Activated naive CD8-positive, alpha-beta T cell (primary cell): ENCODE data around the gene INCENP.

Experiments used
- H3K27ac Mint-ChIP-seq: one replicate; pipeline ENCODE4 v1.8.0; 2021; ENCODE audit warnings: mixed read lengths
- H3K27me3 Mint-ChIP-seq: one replicate; pipeline ENCODE4 v1.8.0; 2021; ENCODE audit warnings: mixed read lengths
- H3K36me3 Mint-ChIP-seq: one replicate; pipeline ENCODE4 v1.8.0; 2021; ENCODE audit warnings: mixed read lengths
- H3K4me1 Mint-ChIP-seq: one replicate; pipeline ENCODE4 v1.8.0; 2021; ENCODE audit warnings: low read depth, mixed read lengths
- H3K4me3 Mint-ChIP-seq: one replicate; pipeline ENCODE4 v1.8.0; 2021; ENCODE audit warnings: mild to moderate bottlenecking, mixed read lengths
- H3K9me3 Mint-ChIP-seq: one replicate; pipeline ENCODE4 v1.8.0; 2021; ENCODE audit warnings: low read depth, mixed read lengths

The INCENP gene

DNA sequence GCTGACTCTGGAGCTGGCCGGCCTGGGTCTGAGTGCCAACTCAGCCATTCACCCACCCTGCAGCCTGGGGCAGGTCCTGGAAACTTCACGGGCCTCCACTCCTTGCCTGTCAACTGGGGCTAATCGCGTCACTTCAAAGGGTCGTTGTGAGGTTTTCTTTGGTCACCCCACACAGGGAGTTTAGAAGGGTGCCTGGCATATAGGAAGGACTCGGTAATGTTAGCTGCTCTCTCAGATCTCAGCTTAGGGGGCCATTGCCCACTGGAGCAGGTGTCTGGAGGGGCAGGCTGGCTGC, 7.3 kb downstream of the INCENP start:
- no peaks in the 10 kb centered on the region for H3K27me3 Mint-ChIP-seq
- H3K4me3 Mint-ChIP-seq = no peak overlapping the region
- H3K36me3 Mint-ChIP-seq = peaks cover 2% of the 10 kb centered on the region
- H3K9me3 Mint-ChIP-seq = no peaks in the 10 kb centered on the region
- peaks cover 4% of the 10 kb centered on the region for H3K4me1 Mint-ChIP-seq
- H3K27ac Mint-ChIP-seq = no peak overlapping the region

DNA sequence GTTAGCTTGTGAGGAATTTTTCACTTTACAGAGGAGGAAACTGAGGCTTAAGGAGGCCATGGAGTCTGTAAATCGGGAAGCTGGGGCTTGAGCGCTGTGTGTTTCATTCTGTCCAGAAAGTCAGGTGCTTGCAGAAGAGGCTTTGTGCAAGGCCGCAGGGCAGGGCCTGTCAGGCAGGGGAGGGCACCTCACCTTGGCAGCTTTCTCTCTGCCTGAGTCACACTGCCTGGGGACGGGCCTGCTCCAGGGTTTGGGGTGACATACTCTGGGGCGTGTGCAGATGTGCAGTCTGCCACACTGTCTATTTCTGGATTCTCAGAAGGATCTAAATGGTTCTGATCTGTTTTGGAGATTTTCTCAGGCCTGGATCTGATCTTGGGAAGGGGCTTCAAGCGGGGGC, 8.4 kb downstream of the INCENP start:
- Mint-ChIP-seq H3K27ac (no peak overlapping the region), H3K9me3 (no peaks in the 10 kb centered on the region), H3K4me1 (peaks cover 3% of the 10 kb centered on the region), H3K27me3 (no peaks in the 10 kb centered on the region), H3K4me3 (no peak overlapping the region), H3K36me3 (peaks cover 2% of the 10 kb centered on the region)

DNA sequence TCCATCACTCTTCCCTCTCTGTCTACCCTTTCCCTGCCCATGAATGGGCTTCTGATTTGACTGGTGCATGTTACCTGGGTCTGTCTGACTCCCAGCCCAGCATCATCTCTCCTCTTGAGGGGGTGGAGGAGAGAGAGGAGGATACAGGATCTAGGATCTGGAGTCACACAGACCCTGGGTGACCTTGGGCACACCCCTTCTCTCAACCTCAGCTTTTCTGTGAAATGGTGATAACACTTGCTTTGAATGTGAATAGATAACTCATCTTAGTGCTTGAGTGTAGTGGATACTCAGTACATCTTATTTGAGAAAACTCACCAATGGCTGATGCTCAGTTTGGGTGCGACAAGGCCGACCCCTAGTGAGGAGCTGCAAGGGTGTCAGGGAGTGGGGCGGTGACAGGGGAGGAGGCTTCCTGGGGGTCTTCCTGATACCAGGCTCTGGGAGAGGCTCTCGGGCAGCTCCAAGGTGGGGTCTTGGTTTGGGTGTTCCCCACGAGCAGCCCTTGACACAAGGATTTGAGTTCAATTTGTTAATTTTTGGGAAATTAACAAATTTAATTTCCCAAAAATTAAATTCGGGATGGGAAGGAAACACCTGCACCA, 9.0 kb downstream of the INCENP start:
- Mint-ChIP-seq H3K27ac (peak overlapping the region; percentile 34), H3K36me3 (peaks cover 2% of the 10 kb centered on the region), H3K9me3 (no peaks in the 10 kb centered on the region)

DNA sequence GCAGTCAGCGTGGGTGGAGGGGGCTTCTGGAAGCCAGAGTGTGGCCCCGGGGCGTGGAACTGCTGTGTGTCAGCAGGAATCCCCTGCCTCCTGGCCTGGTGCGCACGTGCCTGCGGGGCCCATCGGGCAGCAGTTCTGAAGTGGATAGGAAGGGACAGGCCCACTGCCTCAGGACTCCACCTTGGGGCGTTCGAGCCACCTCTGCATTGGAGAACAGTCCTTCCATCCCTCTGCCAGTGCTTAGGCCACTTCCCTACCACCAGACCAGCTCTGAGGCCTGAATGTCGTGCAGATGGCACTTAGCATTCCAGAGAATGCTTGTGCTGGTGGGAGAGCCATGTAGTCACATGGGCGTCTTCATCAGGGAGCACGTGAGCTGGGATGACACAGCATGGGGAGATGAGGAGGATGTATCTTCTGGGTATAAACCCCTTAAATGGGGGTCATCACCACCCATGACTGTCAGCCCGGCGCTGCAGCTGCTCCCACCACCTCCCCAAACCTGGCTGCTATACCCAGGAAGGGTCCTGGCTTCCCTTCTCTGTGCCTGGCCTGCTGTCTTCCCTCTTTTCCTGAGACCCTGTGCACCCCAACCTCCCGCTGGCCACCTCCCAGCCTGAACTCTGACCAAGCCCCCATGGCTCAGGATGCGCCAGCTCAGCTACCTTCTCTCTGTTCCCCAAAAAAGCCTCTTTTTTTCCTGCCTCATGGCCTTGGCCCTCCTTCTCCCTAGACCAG, 9.7 kb downstream of the INCENP start:
- Mint-ChIP-seq H3K36me3 (peaks cover 2% of the 10 kb centered on the region), H3K27me3 (no peaks in the 10 kb centered on the region), H3K4me3 (no peak overlapping the region), H3K9me3 (no peaks in the 10 kb centered on the region), H3K4me1 (peaks cover 3% of the 10 kb centered on the region), H3K27ac (no peak overlapping the region)

More for the DNA sequence above, 9.0 kb downstream of the INCENP start:
- H3K4me3 Mint-ChIP-seq = no peak overlapping the region
- H3K4me1 Mint-ChIP-seq = peaks cover 3% of the 10 kb centered on the region
- no peaks in the 10 kb centered on the region for H3K27me3 Mint-ChIP-seq

DNA sequence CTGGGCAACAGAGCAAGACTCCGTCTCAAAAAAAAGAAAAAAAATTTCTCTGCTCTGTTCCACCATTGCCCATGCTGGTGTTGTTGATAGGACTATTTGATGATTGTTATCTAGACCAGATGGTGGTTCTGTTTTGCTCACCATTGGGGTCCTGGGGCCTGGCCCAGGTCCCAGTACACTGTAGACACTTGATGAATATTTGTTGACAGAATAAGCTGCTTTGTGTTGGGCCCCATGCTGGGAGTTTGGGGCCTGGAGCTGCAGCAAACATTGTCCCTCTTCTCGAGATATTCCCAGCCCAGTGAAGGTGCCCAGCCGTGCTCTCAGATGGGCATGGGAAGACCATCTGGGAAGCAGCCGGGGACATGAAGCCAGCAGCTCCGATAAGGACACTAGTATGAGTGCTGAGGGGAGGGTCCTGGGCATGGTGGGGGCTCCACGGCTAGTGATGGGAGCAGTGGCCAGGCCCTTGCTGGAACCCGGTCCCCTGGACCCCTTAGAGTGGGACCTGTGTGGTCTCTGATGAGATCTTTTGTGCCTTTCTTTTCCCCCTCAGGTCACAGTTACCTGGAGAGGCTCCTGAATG, 13.6 kb downstream of the INCENP start:
- H3K27ac Mint-ChIP-seq = no peak overlapping the region

DNA sequence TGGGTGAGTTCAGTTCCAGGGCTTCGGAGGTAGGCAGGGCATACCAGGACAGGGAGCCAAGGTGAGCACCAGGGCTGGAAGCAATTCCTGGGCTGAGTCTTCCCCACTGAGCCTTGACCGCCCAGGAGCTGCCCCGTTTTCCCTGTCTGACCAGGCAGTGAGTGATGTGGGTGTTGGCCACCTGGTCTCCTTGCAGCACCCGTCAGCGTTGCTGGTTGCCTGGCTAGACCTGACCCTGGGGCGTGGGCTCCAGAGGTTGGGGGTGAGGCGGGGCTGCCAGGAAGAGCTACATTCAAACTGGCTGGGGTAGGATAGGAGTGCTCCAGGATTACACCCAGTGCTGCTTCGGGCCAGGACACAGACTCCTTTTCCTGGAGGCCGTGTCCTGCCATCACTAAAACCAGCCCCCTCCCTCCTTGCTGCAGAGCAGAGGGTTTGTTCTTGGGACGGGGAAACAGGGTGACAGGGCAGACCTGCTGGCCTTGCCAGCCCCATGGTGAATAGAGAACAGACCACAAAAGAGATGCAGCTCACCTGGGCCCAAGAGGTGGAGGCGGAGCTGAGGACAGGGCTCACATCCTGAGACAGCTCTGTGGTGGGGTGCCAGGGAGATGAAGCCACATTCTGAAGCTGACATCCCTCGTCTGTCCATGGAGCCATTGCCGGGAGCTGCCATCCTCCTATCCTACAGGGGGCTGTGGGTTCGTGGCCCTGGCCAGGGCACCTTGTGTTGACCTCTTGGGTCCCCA, 14.2 kb downstream of the INCENP start:
- no peak overlapping the region for H3K4me3 Mint-ChIP-seq
- no peaks in the 10 kb centered on the region for H3K27me3 Mint-ChIP-seq
- no peaks in the 10 kb centered on the region for H3K9me3 Mint-ChIP-seq
- no peaks in the 10 kb centered on the region for H3K36me3 Mint-ChIP-seq
- H3K4me1 Mint-ChIP-seq = no peaks in the 10 kb centered on the region
- no peak overlapping the region for H3K27ac Mint-ChIP-seq

More for the DNA sequence above, 13.6 kb downstream of the INCENP start:
- Mint-ChIP-seq H3K36me3 (no peaks in the 10 kb centered on the region), H3K4me3 (no peak overlapping the region), H3K27me3 (no peaks in the 10 kb centered on the region), H3K9me3 (no peaks in the 10 kb centered on the region), H3K4me1 (no peaks in the 10 kb centered on the region)

DNA sequence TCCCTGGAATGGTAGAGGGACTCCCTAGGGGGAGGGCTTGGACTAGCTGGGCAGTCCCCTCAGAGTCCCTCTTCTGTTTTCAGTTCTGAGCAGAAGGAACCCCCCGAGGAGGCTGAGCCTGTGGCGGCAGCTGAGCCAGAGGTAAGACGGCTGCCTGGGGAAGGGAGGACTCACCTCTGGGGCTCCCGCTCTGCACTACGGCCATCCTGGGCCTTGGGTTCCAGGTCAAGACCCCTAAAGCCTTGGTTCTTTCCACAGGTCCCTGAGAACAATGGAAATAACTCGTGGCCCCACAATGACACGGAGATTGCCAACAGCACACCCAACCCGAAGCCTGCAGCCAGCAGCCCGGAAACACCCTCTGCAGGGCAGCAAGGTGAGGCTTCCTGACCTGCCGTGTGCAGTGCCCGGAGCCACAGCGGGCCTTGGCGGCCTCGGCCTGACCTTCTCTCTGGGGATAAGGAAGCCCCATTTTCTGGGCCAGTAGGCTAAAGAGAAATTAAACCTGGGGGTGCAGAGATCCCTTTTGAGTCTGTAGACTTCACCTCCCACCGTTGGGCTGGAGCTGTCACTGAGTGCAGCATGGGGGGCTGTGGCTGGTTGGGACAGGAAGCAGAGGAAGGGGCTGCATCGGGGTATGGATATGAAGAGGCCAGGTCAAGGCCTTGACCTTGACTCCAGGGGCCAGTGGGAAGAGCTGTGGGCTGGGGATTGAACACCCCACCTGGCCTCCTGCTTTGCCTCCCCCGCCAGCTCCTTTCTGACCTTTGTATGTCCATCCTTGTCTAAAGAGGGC, 15.0 kb downstream of the INCENP start:
- no peak overlapping the region for H3K4me3 Mint-ChIP-seq
- H3K36me3 Mint-ChIP-seq = no peaks in the 10 kb centered on the region
- H3K4me1 Mint-ChIP-seq = no peaks in the 10 kb centered on the region
- H3K27ac Mint-ChIP-seq = no peak overlapping the region
- no peaks in the 10 kb centered on the region for H3K9me3 Mint-ChIP-seq
- H3K27me3 Mint-ChIP-seq = no peaks in the 10 kb centered on the region

DNA sequence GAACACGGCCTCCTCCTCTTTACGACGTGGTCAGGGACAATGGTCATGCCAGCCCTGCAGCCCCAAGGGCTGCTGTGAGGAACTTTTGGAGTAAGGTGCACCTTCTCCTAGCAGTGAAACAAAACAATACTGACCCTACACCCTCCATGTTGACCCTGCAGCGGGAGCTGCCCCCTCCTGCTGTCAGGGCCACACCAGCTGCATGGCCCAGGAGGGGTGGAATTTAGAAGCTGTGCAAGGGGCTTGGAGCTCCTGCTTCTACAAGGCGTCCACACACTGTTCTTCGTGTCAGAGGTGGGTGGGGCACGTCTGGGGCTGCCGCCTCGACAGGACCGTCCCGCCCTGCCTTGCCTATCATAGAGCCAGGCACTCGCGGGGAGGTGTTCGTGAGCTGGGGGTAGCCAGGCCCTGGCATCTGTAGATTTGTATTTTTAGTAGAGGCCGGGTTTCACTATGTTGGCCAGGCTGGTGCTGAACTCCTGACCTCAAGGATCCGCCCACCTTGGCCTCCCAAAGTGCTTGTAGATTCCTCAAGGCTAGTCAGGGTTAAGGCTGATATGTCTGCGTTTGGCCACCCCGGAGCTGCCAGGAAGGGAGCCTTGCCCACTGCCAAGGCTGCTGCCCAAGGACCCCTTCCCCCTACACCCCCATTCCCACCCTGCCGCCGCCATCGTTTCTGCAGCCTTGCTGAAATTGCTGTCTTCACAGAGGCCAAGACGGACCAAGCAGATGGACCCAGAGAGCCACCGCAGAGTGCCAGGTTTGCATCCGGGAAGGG, 15.9 kb downstream of the INCENP start:
- Mint-ChIP-seq H3K9me3 (no peaks in the 10 kb centered on the region), H3K27ac (no peak overlapping the region), H3K36me3 (no peaks in the 10 kb centered on the region), H3K4me3 (no peak overlapping the region), H3K4me1 (no peaks in the 10 kb centered on the region), H3K27me3 (no peaks in the 10 kb centered on the region)

DNA sequence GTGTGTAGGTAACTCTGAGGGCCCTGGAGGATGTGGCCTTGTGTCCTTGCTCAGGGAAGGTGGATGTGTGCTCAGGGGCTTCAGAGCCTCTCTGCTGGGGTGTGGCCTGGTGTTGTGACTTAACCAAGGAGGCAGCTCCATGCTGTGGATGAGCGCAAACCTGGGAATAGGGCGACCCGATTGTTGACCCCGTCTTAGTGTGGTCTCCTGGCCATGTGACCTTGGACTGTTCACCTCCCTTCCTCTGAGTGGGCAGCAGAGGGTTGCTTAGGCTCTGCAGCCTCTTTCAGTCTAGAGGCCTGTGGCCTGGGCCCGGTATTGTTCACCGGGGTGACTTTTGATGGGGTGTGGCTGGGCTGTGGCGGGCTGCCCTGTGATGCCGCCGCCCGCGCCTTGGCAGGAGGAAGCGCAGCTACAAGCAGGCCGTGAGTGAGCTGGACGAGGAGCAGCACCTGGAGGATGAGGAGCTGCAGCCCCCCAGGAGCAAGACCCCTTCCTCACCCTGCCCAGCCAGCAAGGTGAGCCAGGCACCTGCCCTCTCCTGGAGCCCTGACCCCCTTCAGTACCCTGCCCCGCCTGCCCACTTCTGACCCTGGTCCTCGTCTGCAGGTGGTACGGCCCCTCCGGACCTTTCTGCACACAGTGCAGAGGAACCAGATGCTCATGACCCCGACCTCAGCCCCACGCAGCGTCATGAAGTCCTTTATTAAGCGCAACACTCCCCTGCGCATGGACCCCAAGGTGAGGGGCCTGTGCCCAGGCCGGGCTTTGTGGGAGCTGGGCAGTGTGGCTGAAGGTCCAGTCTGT, 16.7 kb downstream of the INCENP start:
- Mint-ChIP-seq H3K27ac (no peak overlapping the region), H3K9me3 (no peaks in the 10 kb centered on the region), H3K27me3 (no peaks in the 10 kb centered on the region), H3K4me1 (no peaks in the 10 kb centered on the region), H3K4me3 (no peak overlapping the region), H3K36me3 (no peaks in the 10 kb centered on the region)

DNA sequence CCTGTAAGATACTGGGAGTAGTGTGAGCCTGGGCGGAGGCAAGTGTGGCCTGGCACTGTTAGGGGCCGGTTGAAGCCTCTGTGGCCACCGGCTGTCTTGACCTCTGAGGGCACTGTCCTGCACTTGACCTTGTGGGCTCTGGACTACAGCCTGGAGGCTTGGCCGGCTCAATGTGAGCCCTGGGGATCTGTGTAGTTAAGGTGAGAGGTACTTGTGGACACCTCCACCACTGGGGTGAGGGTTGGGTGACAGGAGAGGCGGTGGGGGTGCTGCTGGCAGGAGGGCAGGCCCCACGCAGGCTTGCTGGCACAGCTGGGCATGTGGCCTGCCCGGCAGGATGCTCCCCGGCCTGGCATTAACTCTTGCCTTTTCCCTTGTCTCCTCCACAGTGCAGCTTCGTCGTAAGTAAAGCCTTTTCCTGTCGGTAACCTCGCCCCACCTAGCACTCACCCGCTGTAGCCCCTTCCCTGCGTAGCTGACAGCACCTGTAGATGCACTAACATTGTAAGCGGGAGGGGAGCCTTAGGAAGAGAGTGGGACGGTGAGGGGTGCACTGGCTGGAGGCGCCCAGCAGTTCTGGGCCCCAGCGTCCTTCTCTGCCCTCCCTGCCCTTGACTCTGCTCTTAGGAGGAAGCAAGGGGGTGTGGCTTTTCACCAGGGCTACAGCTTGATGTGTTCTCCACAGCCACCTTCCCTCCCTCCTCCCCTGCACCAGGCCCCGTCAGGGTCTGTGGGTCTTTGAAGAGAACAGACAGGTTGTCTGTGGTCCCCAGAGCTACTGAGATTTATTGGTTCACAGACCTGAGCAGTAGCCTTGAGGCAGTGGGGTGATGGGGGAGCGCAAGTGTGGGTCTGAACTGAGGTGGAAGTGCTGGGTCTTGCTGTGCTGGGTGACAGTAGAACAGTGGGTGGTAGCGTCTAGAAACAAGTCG, 17.6 kb downstream of the INCENP start:
- H3K36me3 Mint-ChIP-seq = no peaks in the 10 kb centered on the region
- H3K4me1 Mint-ChIP-seq = no peaks in the 10 kb centered on the region
- no peaks in the 10 kb centered on the region for H3K27me3 Mint-ChIP-seq
- no peak overlapping the region for H3K4me3 Mint-ChIP-seq
- no peaks in the 10 kb centered on the region for H3K9me3 Mint-ChIP-seq
- H3K27ac Mint-ChIP-seq = no peak overlapping the region

DNA sequence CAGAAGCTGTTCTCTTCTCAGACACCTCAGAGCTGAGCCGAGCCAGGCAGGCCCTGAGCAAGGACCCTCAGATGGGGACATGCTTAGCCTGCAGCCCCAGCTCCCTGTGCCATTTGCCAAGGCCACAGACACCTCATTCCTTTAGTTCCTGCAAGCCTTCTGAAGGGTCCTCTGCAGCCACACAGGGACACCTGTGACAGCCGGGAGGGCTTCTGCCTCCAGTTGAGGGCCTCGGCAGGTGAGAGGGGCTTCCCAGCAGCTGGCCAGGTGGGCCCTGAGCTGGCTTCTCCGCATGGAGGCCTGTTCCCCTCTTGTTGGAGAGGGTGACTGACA, 18.2 kb downstream of the INCENP start:
- H3K36me3 Mint-ChIP-seq = no peaks in the 10 kb centered on the region

DNA sequence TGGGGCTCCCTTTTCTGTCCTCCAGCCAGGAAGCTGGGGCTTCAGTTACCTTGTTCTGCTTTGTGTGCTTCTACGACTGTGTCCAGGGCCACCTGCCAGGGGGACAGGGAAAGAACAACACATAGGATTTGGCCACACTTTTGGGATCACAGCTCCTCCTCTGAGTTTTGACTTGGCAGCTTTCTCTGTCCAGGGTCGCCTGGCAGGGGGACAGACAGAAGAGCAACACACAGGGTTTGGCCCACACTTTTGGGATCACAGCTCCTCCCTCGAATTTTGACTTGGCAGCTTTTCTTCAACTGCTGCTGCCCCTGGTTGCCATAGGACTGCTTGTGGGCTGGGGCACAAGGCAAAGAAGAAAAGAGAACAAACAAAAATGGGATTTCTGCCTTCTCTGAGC, 19.1 kb downstream of the INCENP start:
- Mint-ChIP-seq H3K36me3 (no peaks in the 10 kb centered on the region), H3K27me3 (no peaks in the 10 kb centered on the region), H3K4me1 (no peaks in the 10 kb centered on the region), H3K9me3 (no peaks in the 10 kb centered on the region), H3K4me3 (no peak overlapping the region), H3K27ac (no peak overlapping the region)

More for the DNA sequence above, 18.2 kb downstream of the INCENP start:
- Mint-ChIP-seq H3K27me3 (no peaks in the 10 kb centered on the region), H3K9me3 (no peaks in the 10 kb centered on the region), H3K4me3 (no peak overlapping the region), H3K4me1 (no peaks in the 10 kb centered on the region), H3K27ac (no peak overlapping the region)

DNA sequence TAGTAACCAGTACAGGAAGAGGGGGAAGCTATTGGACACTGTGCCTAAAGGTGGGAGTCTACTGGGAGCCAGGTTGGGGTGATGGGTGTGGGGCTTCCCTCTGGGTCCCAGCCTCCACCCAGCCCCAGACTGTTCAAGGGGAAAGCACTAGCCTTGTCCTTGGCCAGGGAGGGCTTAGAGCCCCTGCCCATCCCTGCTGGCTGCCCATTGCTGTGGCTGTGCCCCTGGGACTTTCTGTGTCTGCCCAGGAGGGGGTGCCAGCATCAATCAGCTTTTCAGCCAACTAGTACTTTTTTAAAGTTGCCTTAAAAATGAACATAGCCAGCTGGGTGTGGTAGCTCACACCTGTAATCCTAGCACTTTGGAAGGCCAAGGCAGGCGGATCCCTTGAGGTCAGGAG, 19.9 kb downstream of the INCENP start:
- no peak overlapping the region for H3K27ac Mint-ChIP-seq
- H3K36me3 Mint-ChIP-seq = no peaks in the 10 kb centered on the region
- no peak overlapping the region for H3K4me3 Mint-ChIP-seq

More for the DNA sequence above, 19.9 kb downstream of the INCENP start:
- H3K9me3 Mint-ChIP-seq = no peaks in the 10 kb centered on the region
- H3K4me1 Mint-ChIP-seq = no peaks in the 10 kb centered on the region
- H3K27me3 Mint-ChIP-seq = no peaks in the 10 kb centered on the region
